LHCN-M2 (cell line): ENCODE measurements around the gene RAB4B. TPM values are rescaled to one million over a fixed set of nuclear protein-coding genes. Genes with fewer than 3 reads are reported as not detected.
A peak's percentile ranks its signal among the peaks of the same experiment; 100 is the strongest.
"Not testable (repeated sequence)": the region's sequence is repeated elsewhere in the genome, so short reads cannot be mapped to it uniquely, and the experiment has no call there.

Experiments used
- DNase-seq: peaks from one replicate; pipeline ENCODE4 v3.0.0-alpha.2; 2012; ENCODE audit warnings: low read depth
- total RNA-seq: library from RNA; depleted of rRNA; stranded (reverse); fragments of >200 nt; gene quantifications from 2 replicates; pipeline ENCODE4 v1.2.3, GENCODE V29; 2014

The RAB4B gene
- total RNA-seq, 1 experiment from 2014 or later: 28.6 TPM

GRCh38 chr19:40780582-40780981, 2.5 kb downstream of the RAB4B start:
- DNase-seq: no peak

GRCh38 chr19:40781140-40781539, 3.1 kb downstream of the RAB4B start:
- no peak for DNase-seq

- no peak for DNase-seq
Measured at GRCh38 chr19:40783711-40784110, 5.7 kb downstream of the RAB4B start.

- not testable (repeated sequence) for DNase-seq
Measured at GRCh38 chr19:40784146-40784545, 6.1 kb downstream of the RAB4B start.

GRCh38 chr19:40785526-40785925, 7.5 kb downstream of the RAB4B start:
- DNase-seq: no peak

- DNase-seq: no peak
Measured at GRCh38 chr19:40786060-40787037, 8.3 kb downstream of the RAB4B start.

- DNase-seq: no peak
Measured at GRCh38 chr19:40791349-40791748, 13.3 kb downstream of the RAB4B start.

GRCh38 chr19:40791996-40792395, 13.9 kb downstream of the RAB4B start:
- no peak for DNase-seq

GRCh38 chr19:40797166-40797962, 19.3 kb downstream of the RAB4B start:
- DNase-seq: no peak

GRCh38 chr19:40797963-40798682, 20.1 kb downstream of the RAB4B start:
- DNase-seq: peak; percentile 66

GRCh38 chr19:40798683-40799557, 20.9 kb downstream of the RAB4B start, which contains the start of gene EGLN2:
Gene EGLN2, plus strand, starts transcription at chr19:40799191. Its CDS starts 1,382 bp downstream, at chr19:40800573.
- DNase-seq: peak; percentile 99

- DNase-seq: no peak
Measured at GRCh38 chr19:40799558-40800338, 21.7 kb downstream of the RAB4B start.

- DNase-seq: no peak
Measured at GRCh38 chr19:40800339-40800996, 22.4 kb downstream of the RAB4B start.

GRCh38 chr19:40800997-40801377, 22.9 kb downstream of the RAB4B start:
- no peak for DNase-seq

- DNase-seq: no peak
Measured at GRCh38 chr19:40801426-40802299, 23.6 kb downstream of the RAB4B start.

GRCh38 chr19:40802300-40803169, 24.5 kb downstream of the RAB4B start:
- no peak for DNase-seq

- no peak for DNase-seq
Measured at GRCh38 chr19:40803170-40803856, 25.3 kb downstream of the RAB4B start.
